RPMI7951 (cell line): ENCODE measurements around the gene TRIM3. TPM values are rescaled to one million over a fixed set of nuclear protein-coding genes. Genes with fewer than 3 reads are reported as not detected.
A peak's percentile ranks its signal among the peaks of the same experiment; 100 is the strongest.

Source experiments
- DNase-seq: peaks from one replicate; pipeline ENCODE4 v3.0.0-alpha.2; 2012; ENCODE audit warnings: low read depth
- total RNA-seq: library from RNA; depleted of rRNA; stranded (reverse); fragments of >200 nt; shearing (Covaris generic); gene quantifications from 2 replicates; pipeline ENCODE4 v1.2.3, GENCODE V29; 2014

The TRIM3 gene
- total RNA-seq, 1 experiment from 2014 or later = 11.3 TPM

GRCh38 chr11:6437993-6438392, 35.7 kb downstream of the TRIM3 start:
- no peak for DNase-seq

DNA sequence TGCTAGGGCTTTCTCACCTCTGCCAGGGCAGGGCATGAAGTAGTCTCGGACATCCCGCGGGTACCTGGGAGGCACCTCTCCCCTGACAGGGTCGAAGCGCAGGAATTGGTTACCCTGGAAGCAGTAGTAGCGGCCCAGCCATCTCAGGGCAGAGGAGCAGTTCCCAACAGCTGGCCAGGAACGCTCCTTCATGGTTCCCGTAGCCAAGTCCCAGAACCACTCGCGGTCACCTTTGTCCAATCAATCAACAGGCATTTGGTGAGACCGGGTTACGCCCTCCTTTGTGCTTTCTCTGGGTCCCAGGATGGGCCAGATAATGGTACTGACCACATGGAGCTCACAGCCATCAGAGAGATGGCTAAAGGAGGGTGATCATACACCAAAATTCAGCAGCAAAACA, 36.3 kb downstream of the TRIM3 start:
- no peak for DNase-seq

GRCh38 chr11:6433998-6434660, 39.6 kb downstream of the TRIM3 start:
- DNase-seq = no peak

GRCh38 chr11:6431861-6432260, 41.9 kb downstream of the TRIM3 start:
- DNase-seq = peak; percentile 94

- no peak for DNase-seq
These were observed 46.2 kb downstream of the TRIM3 start for GRCh38 chr11:6427516-6427915.

GRCh38 chr11:6420677-6421076, 53.1 kb downstream of the TRIM3 start:
- no peak for DNase-seq

DNA sequence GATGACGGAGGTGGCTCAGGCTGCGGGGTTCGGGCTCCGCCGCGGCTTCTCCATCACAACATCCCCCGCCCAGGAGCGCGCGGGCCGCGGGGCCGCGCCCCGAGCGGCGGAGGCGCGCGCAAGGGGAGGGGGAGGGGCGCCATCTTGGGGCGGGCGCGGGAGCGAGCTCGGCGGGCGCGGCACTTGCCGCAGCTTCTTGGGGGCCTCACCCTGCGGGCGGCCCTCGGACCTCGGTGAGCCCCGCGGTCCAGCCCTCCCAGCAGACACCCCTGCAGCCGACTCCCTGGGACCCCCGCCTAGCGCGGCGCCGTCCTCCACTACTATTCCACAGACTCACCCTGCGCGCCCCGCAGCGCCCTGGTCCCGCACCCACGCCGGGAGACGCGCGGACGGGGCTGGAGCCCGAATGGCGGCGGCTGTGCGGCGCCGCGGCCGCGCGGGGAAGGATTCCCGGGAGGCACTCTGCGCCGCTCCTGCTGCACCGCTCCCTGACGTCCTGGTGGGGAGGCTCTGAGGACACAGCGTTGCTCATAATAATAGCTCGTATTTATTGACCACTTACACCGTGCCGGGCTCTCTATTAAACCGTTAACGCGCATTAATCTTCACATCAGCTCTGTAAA, 54.6 kb downstream of the TRIM3 start, which contains the start of gene APBB1:
Gene APBB1, minus strand, starts transcription at position 86 of the 623 bp plus-strand sequence. CDS start 7,747 bp downstream, outside the sequence.
- peak; percentile 48 for DNase-seq

GRCh38 chr11:6418557-6419008, 55.2 kb downstream of the TRIM3 start:
- DNase-seq = no peak

DNA sequence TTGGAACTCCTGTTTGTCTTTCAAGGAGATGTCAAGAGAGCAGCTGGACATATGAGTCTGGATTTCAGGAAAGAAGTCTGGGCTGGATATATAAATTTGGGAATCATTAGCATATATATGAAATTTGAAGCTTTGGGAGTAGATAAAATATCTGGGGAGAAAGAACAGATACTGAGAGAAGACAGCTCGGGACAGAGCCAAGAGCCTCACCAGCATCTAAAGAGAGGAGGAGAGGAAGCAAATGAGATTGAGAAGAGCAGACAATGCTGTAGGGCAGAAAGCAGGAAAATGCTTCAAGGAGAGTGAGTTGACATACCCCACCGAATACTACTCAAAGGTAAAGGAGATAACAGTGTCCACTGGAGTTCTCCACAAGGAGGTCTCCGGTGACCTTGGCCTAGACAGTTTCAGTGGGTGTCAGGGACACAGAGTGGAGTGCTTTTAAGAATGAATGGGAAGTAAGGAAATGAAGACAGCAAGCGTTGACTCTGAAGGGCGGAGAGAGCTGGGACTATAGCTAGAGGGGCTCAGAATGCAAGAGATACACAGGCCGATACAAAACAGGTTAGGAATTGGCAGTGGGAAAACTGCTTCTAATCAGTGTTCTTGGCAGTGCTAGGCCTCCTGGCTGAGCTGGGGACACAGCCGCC, 55.7 kb downstream of the TRIM3 start:
- DNase-seq = no peak

- no peak for DNase-seq
These were observed 57.9 kb downstream of the TRIM3 start for GRCh38 chr11:6415797-6416196.

DNA sequence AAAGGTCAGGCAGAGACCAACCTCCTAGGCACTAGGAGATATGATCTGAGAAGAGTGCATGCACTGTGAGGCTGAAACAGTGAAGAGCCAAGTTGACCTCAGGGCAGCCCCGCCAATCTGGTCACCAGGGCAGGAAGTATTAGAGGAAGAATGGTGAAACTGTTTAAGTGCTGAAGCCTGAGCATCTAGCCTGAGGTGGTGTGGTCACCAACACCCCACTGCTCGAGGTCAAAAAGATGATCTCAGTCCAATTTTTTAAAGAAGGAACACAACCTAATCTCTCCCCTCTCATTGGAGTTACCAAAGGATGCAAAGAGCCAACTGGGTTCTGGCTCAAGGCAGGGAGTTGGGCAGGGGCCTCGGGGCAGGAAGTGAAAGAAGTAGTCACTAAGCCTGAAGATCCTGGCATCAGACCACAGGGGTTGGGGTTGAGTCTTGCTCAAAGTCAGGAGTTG, 58.8 kb downstream of the TRIM3 start:
- DNase-seq = peak; percentile 35

- DNase-seq = no peak
These were observed 59.9 kb downstream of the TRIM3 start for GRCh38 chr11:6413791-6414201.

- no peak for DNase-seq
These were observed 62.1 kb downstream of the TRIM3 start for GRCh38 chr11:6411594-6412031.

DNA sequence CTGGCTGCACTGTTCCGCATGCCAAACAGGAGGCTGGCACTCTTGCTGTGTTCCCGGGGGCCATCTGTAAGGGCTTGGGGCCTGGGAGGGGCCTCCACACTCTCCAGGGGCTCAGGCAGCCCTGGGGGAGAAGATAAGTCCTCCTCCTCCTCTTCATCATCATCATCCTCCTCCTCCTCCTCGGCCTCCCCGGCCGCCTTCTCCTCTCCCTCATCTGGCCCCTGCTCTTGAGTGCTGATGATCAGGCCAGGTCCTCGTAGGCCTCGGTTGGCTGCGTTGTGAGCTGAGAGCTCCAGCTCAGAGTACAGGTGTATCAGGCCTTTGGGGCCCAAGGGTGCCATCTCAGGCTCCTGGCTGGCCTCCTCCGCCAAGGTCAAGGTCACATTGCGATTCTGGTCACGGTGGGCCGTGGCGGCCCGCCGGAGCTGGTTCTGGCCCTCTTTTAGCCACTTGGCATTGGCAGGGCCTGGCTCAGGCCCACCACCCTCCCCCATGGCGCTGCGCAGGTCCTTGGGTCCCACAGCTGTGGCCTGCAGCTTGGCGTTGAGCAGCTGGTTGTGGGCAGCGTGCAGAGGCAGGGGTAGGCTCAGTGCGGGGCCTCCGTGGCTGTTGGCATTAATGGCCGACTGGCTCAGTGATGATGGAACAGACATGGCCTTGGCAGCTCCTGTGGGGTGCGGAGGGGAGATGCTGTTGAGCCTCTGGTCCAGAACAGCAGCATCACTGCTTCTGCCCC, 62.9 kb downstream of the TRIM3 start:
- no peak for DNase-seq

- no peak for DNase-seq
These were observed 67.4 kb downstream of the TRIM3 start for GRCh38 chr11:6406370-6406769.

DNA sequence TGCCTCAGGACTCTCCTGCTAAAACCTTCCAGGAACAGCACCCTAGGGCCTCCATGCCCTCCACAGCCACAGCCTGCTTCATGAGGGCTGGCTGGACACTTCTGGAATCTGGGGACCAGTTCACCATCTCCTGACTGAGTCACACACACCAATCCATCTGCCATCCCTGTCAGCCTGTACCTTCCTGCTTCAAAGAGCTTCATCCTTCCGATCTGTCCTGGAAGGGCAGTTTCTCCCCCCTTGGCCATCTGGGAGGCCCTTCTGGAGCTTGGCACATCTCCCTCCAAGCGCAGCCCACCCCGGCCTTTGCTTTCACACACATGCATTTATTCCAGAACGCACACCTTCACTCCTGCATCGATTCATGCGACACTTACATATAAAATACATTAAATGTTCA, 67.9 kb downstream of the TRIM3 start:
- no peak for DNase-seq

- no peak for DNase-seq
These were observed 68.6 kb downstream of the TRIM3 start for GRCh38 chr11:6405052-6405667.

GRCh38 chr11:6404342-6405051, 69.2 kb downstream of the TRIM3 start:
- DNase-seq = no peak

DNA sequence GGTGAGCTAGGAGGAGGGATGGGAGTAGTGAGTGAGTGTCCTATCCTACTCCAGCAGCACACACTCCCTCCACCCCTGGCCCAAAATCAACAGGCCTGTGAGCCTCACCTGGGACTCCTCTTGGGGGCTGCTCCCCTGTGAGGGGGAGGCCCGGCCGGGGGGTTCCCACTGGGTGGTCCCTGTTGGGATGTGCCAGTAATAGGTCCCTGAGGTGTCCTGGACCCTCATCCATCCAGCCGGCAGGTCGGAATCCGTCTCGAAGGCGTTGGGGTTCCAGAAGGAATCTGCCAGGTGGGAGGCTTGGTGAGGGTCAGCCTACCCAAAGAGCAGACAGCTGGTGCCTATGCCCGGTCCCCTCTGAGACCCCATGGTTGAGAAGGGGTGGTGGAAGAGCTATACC, 70.2 kb downstream of the TRIM3 start:
- no peak for DNase-seq

- no peak for DNase-seq
These were observed 71.2 kb downstream of the TRIM3 start for GRCh38 chr11:6402561-6402981.

- no peak for DNase-seq
These were observed 71.7 kb downstream of the TRIM3 start for GRCh38 chr11:6402061-6402470.
